ENCODE data around the gene CMTM3. TPM values are rescaled to one million over a fixed set of nuclear protein-coding genes. Genes with fewer than 3 reads are reported as not detected.
A peak's percentile ranks its signal among the peaks of the same experiment; 100 is the strongest.
"Not testable (repeated sequence)": the region's sequence is repeated elsewhere in the genome, so short reads cannot be mapped to it uniquely, and the experiment has no call there.

The CMTM3 gene
- total and polyA plus RNA-seq, 3 experiments from 2014 or later, result 68.0 to 131 (median 71.8) TPM

DNA sequence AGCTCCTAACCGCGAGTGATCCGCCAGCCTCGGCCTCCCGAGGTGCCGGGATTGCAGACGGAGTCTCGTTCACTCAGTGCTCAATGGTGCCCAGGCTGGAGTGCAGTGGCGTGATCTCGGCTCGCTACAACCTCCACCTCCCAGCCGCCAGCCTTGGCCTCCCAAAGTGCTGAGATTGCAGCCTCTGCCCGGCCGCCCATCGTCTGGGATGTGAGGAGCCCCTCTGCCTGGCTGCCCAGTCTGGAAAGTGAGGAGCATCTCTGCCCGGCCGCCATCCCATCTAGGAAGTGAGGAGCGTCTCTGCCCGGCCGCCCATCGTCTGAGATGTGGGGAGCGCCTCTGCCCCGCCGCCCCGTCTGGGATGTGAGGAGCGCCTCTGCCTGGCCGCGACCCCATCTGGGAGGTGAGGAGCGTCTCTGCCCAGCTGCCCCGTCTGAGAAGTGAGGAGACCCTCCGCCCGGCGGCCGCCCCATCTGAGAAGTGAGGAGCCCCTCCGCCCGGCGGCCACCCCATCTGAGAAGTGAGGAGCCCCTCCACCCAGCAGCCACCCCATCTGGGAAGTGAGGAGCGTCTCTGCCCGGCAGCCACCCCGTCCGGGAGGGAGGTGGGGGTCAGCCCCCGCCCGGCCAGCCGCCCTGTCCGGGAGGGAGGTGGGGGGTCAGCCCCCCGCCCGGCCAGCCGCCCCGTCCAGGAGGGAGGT, 26.2 kb downstream of the CMTM3 start:
- H3K4me1 ChIP-seq (ENCODE audit: insufficient read depth, low read length); H3K27ac Mint-ChIP-seq; H3K9me3 Mint-ChIP-seq; DNase-seq; H3K4me3 Mint-ChIP-seq; H3K27me3 ChIP-seq (ENCODE audit: insufficient read depth, low read length, poor library complexity, severe bottlenecking); H3K36me3 ChIP-seq (ENCODE audit: insufficient read depth, low read length); POLR2A ChIA-PET; H3K4me3 ChIP-seq (ENCODE audit: low read length); H3K27ac ChIP-seq (ENCODE audit: low read depth, low read length); H3K27me3 Mint-ChIP-seq; H3K4me1 Mint-ChIP-seq; H3K9me3 ChIP-seq (ENCODE audit: low read length); H3K36me3 Mint-ChIP-seq: not testable (repeated sequence)
- CTCF ChIA-PET, result interaction anchor here (1.5 kb wide), 1 partner anchor 22 kb away, joined by 5 read pairs; no protein-coding TSS in a partner anchor

DNA sequence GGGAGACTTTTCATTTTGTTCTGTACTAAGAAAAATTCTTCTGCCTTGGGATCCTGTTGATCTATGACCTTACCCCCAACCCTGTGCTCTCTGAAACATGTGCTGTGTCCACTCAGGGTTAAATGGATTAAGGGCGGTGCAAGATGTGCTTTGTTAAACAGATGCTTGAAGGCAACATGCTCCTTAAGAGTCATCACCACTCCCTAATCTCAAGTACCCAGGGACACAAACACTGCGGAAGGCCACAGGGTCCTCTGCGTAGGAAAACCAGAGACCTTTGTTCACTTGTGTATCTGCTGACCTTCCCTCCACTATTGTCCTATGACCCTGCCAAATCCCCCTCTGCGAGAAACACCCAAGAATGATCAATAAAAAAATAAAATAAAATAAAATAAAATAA, 27.1 kb downstream of the CMTM3 start:
- H3K4me3 ChIP-seq (ENCODE audit: low read length); H3K27ac Mint-ChIP-seq; H3K27ac ChIP-seq (ENCODE audit: low read depth, low read length); H3K4me1 Mint-ChIP-seq; H3K36me3 Mint-ChIP-seq; DNase-seq; H3K4me3 Mint-ChIP-seq; H3K27me3 ChIP-seq (ENCODE audit: insufficient read depth, low read length, poor library complexity, severe bottlenecking); H3K9me3 Mint-ChIP-seq; H3K27me3 Mint-ChIP-seq; H3K9me3 ChIP-seq (ENCODE audit: low read length); CTCF ChIA-PET; POLR2A ChIA-PET; H3K36me3 ChIP-seq (ENCODE audit: insufficient read depth, low read length); H3K4me1 ChIP-seq (ENCODE audit: insufficient read depth, low read length): not testable (repeated sequence)

DNA sequence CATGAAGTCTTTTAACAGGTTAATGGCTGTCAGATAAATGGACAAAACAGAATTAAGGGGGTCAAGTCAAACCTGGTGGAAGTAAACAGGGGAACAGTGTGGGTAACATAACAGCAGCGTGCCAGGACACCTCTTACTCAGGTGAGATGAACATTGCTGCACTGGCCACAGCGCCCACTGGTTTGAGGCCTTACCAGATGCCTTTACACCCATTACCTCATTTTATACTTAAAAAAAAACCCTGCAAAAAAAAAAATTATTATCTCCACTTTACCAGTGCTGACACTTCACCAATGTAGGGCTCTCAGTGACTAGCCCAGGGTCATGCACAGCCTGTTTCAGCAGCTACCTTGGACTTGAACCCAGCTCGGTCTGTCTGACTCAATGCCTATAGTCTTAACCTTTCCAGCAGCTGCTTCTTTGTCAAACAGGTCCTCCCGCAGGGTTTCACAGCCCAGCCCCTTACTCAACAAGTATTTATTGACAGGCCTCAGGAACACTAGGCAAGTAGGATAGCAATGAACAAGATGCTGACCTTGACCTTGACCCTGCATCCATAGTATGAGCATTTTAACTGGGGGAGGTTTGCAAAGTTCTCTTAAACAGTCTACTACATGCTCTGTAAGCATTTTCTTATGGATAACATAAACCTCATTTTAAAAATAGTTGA, 30.2 kb downstream of the CMTM3 start:
- Mint-ChIP-seq H3K27ac (no peak overlapping the region), H3K4me3 (no peak overlapping the region), H3K9me3 (no peaks in the 10 kb centered on the region), H3K36me3 (peaks cover 0 to 2% (median 0%) of the 10 kb centered on the region in 3 donors), H3K27me3 (no peaks in the 10 kb centered on the region), H3K4me1 (no peaks in the 10 kb centered on the region)
- Histone ChIP-seq H3K9me3 (ENCODE audit: low read length) (no peaks in the 10 kb centered on the region), H3K4me1 (ENCODE audit: insufficient read depth, low read length) (no peaks in the 10 kb centered on the region), H3K27ac (ENCODE audit: low read depth, low read length) (no peak overlapping the region), H3K27me3 (ENCODE audit: insufficient read depth, low read length, poor library complexity, severe bottlenecking) (no peaks in the 10 kb centered on the region), H3K4me3 (ENCODE audit: low read length) (no peak overlapping the region), H3K36me3 (ENCODE audit: insufficient read depth, low read length) (no peaks in the 10 kb centered on the region)
- no peak for DNase-seq
- ChIA-PET CTCF (interaction anchor here (1.1 to 1.5 kb wide), 2 partner anchors 26 to 229 kb away, joined by 3 to 7 read pairs; no protein-coding TSS in a partner anchor), POLR2A (no interaction called here)

DNA sequence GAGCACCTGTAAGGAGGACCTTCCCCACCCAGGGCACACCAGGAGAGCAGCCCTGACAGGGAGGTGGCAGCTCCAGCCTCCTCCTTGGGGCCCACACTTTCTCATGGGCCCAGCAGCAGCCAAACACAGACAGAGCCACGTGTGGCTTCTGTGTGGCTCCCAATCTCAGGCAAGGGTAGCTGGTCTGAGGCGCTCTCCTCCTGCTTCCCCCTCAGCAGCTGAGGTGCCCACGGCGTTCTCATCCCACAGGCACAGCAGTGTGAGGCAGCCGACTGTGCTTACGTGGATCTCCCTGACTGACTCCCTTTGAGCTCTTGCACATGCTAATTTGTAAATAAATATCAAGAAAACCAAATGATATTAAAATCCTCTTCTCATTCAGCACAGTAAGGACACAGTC, 30.9 kb downstream of the CMTM3 start:
- H3K27ac Mint-ChIP-seq, result no peak overlapping the region
- CTCF ChIA-PET, result interaction anchor here (1.1 to 1.5 kb wide), 2 partner anchors 27 to 230 kb away, joined by 3 to 7 read pairs; no protein-coding TSS in a partner anchor

DNA sequence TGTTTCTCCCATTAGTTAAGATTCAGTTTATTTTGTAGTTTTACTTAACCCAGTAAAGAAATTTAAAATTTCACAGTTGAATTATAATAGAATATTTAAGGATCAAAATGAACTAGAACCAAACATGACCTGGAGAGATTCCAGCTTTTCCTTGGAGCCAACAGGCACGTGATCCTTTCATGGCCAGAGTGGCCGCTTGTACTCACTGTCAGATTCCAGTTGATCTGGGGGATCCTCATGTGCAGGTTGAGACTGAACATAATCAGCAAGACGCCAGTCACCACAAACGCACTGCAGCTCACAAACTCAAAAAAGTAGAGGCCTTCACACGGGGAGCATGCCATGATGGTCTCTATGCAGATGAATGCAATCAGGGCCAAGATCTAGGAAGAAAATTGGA, 31.7 kb downstream of the CMTM3 start:
- Histone ChIP-seq H3K4me3 (ENCODE audit: low read length) (no peak overlapping the region), H3K27me3 (ENCODE audit: insufficient read depth, low read length, poor library complexity, severe bottlenecking) (no peaks in the 10 kb centered on the region), H3K4me1 (ENCODE audit: insufficient read depth, low read length) (no peaks in the 10 kb centered on the region), H3K27ac (ENCODE audit: low read depth, low read length) (no peak overlapping the region), H3K36me3 (ENCODE audit: insufficient read depth, low read length) (no peaks in the 10 kb centered on the region), H3K9me3 (ENCODE audit: low read length) (no peaks in the 10 kb centered on the region)
- H3K9me3 Mint-ChIP-seq, result no peaks in the 10 kb centered on the region
- no peaks in the 10 kb centered on the region for H3K4me1 Mint-ChIP-seq
- DNase-seq, result no peak
- H3K4me3 Mint-ChIP-seq, result no peak overlapping the region
- POLR2A ChIA-PET, result no interaction called here
- CTCF ChIA-PET, result interaction anchor here (1.1 to 1.5 kb wide), 2 partner anchors 27 to 231 kb away, joined by 3 to 7 read pairs; no protein-coding TSS in a partner anchor
- H3K36me3 Mint-ChIP-seq, result peaks cover 0 to 2% (median 0%) of the 10 kb centered on the region in 3 donors
- peaks cover 0 to 6% of the 10 kb centered on the region in 2 donors for H3K27me3 Mint-ChIP-seq
- H3K27ac Mint-ChIP-seq, result no peak overlapping the region

More for the DNA sequence above, 30.9 kb downstream of the CMTM3 start:
- Histone ChIP-seq H3K4me1 (ENCODE audit: insufficient read depth, low read length) (no peaks in the 10 kb centered on the region), H3K36me3 (ENCODE audit: insufficient read depth, low read length) (no peaks in the 10 kb centered on the region), H3K9me3 (ENCODE audit: low read length) (no peaks in the 10 kb centered on the region), H3K27ac (ENCODE audit: low read depth, low read length) (no peak overlapping the region), H3K4me3 (ENCODE audit: low read length) (no peak overlapping the region), H3K27me3 (ENCODE audit: insufficient read depth, low read length, poor library complexity, severe bottlenecking) (no peaks in the 10 kb centered on the region)
- POLR2A ChIA-PET, result no interaction called here
- no peak for DNase-seq
- Mint-ChIP-seq H3K4me3 (no peak overlapping the region), H3K9me3 (no peaks in the 10 kb centered on the region), H3K4me1 (no peaks in the 10 kb centered on the region), H3K36me3 (peaks cover 0 to 2% (median 0%) of the 10 kb centered on the region in 3 donors), H3K27me3 (no peaks in the 10 kb centered on the region)

DNA sequence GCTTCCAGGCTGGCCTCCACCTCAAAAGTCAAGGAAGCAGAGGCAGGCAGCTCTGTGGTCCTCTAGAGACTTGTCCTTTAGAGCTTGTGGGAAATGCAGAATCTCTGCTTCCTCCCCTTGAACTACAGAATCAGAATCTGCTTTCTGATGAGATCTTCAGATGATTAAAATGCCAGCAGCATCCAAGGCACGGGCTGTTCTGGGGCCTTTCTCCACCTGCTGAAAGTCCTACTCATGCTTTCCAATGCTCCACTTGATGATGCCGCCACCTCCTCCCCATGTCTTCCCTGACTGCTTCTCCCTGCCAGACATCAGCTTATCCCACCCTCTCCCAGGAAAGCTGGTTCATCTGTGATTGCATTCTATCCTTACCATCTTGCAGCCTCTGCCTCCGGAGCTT, 33.3 kb downstream of the CMTM3 start:
- no peaks in the 10 kb centered on the region for H3K9me3 Mint-ChIP-seq
- CTCF ChIA-PET, result interaction anchor here (2.0 kb wide), 1 partner anchor 13 kb away, joined by 7 read pairs; no protein-coding TSS in a partner anchor

DNA sequence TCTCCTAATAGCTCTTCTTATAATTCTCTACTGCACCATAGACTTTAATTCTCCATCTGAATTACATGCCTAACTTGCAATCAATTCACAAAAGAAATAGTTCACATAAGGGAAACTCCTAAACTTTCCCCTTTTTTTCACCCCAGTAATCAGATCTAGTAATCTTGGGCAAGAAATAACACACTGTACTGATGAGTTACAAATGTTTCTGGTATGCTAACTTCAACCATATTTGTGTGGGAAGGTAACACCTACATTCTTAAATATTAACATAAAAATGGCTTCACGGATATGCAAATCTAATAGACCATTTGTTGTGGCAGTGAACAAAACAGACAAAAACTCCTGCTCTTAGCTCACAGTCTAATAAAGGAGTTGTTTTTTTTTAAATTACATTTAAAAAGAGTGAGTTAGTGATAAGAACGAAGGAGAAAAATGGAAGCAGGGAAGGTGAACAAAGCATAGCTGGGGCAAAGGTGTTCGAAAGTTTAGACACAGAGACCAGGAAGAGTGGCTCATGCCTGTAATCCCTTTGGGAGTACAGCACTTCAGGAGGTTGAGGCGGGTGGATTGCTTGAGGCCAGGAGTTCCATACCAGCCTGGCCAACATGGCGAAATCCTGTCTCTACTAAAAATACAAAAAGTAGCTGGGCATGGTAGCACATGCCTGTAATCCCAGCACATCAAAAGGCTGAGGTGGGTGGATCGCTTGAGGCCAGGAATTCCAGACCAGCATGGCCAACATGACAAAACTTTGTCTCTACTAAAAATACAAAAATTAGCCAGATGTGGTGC, 34.8 kb downstream of the CMTM3 start:
- no peaks in the 10 kb centered on the region for H3K9me3 Mint-ChIP-seq
- ChIA-PET CTCF (interaction anchor here (2.0 kb wide), 1 partner anchor 12 kb away, joined by 7 read pairs; no protein-coding TSS in a partner anchor), POLR2A (no interaction called here)
- Histone ChIP-seq H3K27ac (ENCODE audit: low read depth, low read length) (no peak overlapping the region), H3K36me3 (ENCODE audit: insufficient read depth, low read length) (no peaks in the 10 kb centered on the region), H3K4me1 (ENCODE audit: insufficient read depth, low read length) (no peaks in the 10 kb centered on the region), H3K4me3 (ENCODE audit: low read length) (no peak overlapping the region), H3K9me3 (ENCODE audit: low read length) (no peaks in the 10 kb centered on the region), H3K27me3 (ENCODE audit: insufficient read depth, low read length, poor library complexity, severe bottlenecking) (no peaks in the 10 kb centered on the region)
- H3K27ac Mint-ChIP-seq, result no peak overlapping the region
- no peak overlapping the region for H3K4me3 Mint-ChIP-seq
- H3K36me3 Mint-ChIP-seq, result peaks cover 0 to 2% (median 0%) of the 10 kb centered on the region in 3 donors
- H3K27me3 Mint-ChIP-seq, result peaks cover 3 to 6% of the 10 kb centered on the region in 2 donors
- DNase-seq, result no peak
- H3K4me1 Mint-ChIP-seq, result no peaks in the 10 kb centered on the region

More for the DNA sequence above, 33.3 kb downstream of the CMTM3 start:
- DNase-seq, result no peak
- Histone ChIP-seq H3K36me3 (ENCODE audit: insufficient read depth, low read length) (no peaks in the 10 kb centered on the region), H3K27me3 (ENCODE audit: insufficient read depth, low read length, poor library complexity, severe bottlenecking) (no peaks in the 10 kb centered on the region), H3K9me3 (ENCODE audit: low read length) (no peaks in the 10 kb centered on the region), H3K4me3 (ENCODE audit: low read length) (no peak overlapping the region), H3K4me1 (ENCODE audit: insufficient read depth, low read length) (no peaks in the 10 kb centered on the region), H3K27ac (ENCODE audit: low read depth, low read length) (no peak overlapping the region)
- Mint-ChIP-seq H3K36me3 (peaks cover 0 to 2% (median 0%) of the 10 kb centered on the region in 3 donors), H3K27me3 (peaks cover 0 to 6% of the 10 kb centered on the region in 2 donors), H3K4me3 (no peak overlapping the region), H3K27ac (peak overlapping the region in 1 of 8 donors; percentile 69), H3K4me1 (no peaks in the 10 kb centered on the region)
- POLR2A ChIA-PET, result no interaction called here

Measured in CD8-positive, alpha-beta memory T cell (primary cell).